Panc1 (cell line): ENCODE data around the gene MAGI1. TPM values are rescaled to one million over a fixed set of nuclear protein-coding genes. Genes with fewer than 3 reads are reported as not detected.

Experiments
- ATAC-seq: fragments of 200-7000 bp; cut with Tn5 transposase; 2 replicates; pipeline ENCODE4 v1.9.1; 2020; ENCODE audit warnings: mild to moderate bottlenecking, moderate library complexity
- BruUV-seq: library from RNA; stranded (reverse); fragments of 400-500 nt; replicated peaks from 2 replicates; lab custom pipeline; 2021; lab: Mats Ljungman, UMichigan
- CTCF ChIA-PET: fragments of 300-600 bp; sonication (Branson Sonifier 250); formaldehyde crosslinking; loops from one replicate; lab custom pipeline; 2022; ENCODE audit warnings: antibody characterized with exemption; lab: Charles Lee
- POLR2A ChIA-PET: fragments of 300-600 bp; sonication (Branson Sonifier 250); formaldehyde crosslinking; loops from one replicate; lab custom pipeline; 2022; ENCODE audit warnings: antibody characterized with exemption; lab: Charles Lee
- DNase-seq: peaks from one replicate; pipeline ENCODE4 v3.0.0-alpha.2; 2010; ENCODE audit warnings: low read depth, low spot score
- H3K27ac ChIP-seq: 2 replicates; pipeline ENCODE4 v1.5.1; 2011; ENCODE audit warnings: mild to moderate bottlenecking, low read length, inconsistent platforms
- H3K27me3 ChIP-seq: fragments of 200-500 bp; sonication (Bioruptor generic); 2 replicates; pipeline ENCODE4 v1.6.0; 2014; ENCODE audit warnings: low read length, inconsistent platforms; ENCODE audit not compliant: control insufficient read depth, insufficient read depth
- H3K36me3 ChIP-seq: fragments of 200-500 bp; sonication (Bioruptor generic); 2 replicates; pipeline ENCODE4 v1.5.1; 2014; ENCODE audit warnings: inconsistent platforms, mild to moderate bottlenecking, low read length, moderate library complexity; ENCODE audit not compliant: control insufficient read depth, insufficient read depth
- H3K4me1 ChIP-seq: 2 replicates; pipeline ENCODE4 v1.5.1; 2011; ENCODE audit warnings: inconsistent platforms, mild to moderate bottlenecking, low read length, moderate library complexity; ENCODE audit not compliant: control insufficient read depth, insufficient read depth
- H3K4me3 ChIP-seq, 2 experiments: 2 replicates each; pipeline ENCODE4 v1.5.1; 2011 to 2012; ENCODE audit warnings: low read depth in 2 of 2, low read length in 2 of 2, mild to moderate bottlenecking in 2 of 2, inconsistent platforms in 1 of 2, moderate library complexity in 1 of 2
- H3K9me3 ChIP-seq: fragments of 200-500 bp; sonication (Bioruptor generic); 2 replicates; pipeline ENCODE4 v1.5.1; 2014; ENCODE audit warnings: low read depth, mild to moderate bottlenecking, inconsistent platforms, low read length, moderate library complexity; ENCODE audit not compliant: control insufficient read depth, insufficient read depth
- POLR2AphosphoS5 ChIP-seq: IDR thresholded peaks from 2 replicates; pipeline ENCODE4 v1.6.1; 2012; ENCODE audit warnings: mild to moderate bottlenecking, low read depth, low read length, moderate library complexity
- SIN3A ChIP-seq: IDR thresholded peaks from 2 replicates; pipeline ENCODE4 v1.6.1; 2012; ENCODE audit warnings: low read depth, mild to moderate bottlenecking, low read length, moderate library complexity, borderline replicate concordance; ENCODE audit not compliant: insufficient read depth
- TCF7L2 ChIP-seq: IDR thresholded peaks from 2 replicates; pipeline ENCODE4 v1.6.1; 2011; ENCODE audit warnings: mild to moderate bottlenecking, low read depth, low read length, inconsistent platforms
- in situ Hi-C: cut with HindIII; loops from 2 replicates; pipeline ENCODE4 v1.10.0; 2016; ENCODE audit warnings: low sequenced_read_pairs, low pct_unique_long_range_greater_than_20kb
- intact Hi-C: fragments of 100-400 bp; cut with micrococcal nuclease; formaldehyde crosslinking; loops from one replicate; pipeline ENCODE4 v1.10.0; 2022; ENCODE audit not compliant: unreplicated experiment
- total RNA-seq: library from RNA; stranded (reverse); gene quantifications from one replicate; pipeline ENCODE4 v1.2.1, GENCODE V29; 2021; ENCODE audit not compliant: unreplicated experiment
- TF ChIP-seq, protein P1 (sequence below): fragments of 450-650 bp; IDR thresholded peaks from 2 replicates; pipeline ENCODE4 v1.5.1; 2017; ENCODE audit warnings: mild to moderate bottlenecking
- TF ChIP-seq, protein P2 (sequence below), 2 experiments: IDR thresholded peaks; 2 replicates each; pipeline ENCODE4 v1.6.1; 2011 to 2012; ENCODE audit warnings: low read depth in 2 of 2, control low read depth in 1 of 2, low read length in 1 of 2, mild to moderate bottlenecking in 1 of 2, moderate library complexity in 1 of 2; ENCODE audit not compliant: insufficient read depth in 1 of 2

The MAGI1 gene
- total RNA-seq, 1 experiment from 2014 or later = 9.5 TPM

DNA sequence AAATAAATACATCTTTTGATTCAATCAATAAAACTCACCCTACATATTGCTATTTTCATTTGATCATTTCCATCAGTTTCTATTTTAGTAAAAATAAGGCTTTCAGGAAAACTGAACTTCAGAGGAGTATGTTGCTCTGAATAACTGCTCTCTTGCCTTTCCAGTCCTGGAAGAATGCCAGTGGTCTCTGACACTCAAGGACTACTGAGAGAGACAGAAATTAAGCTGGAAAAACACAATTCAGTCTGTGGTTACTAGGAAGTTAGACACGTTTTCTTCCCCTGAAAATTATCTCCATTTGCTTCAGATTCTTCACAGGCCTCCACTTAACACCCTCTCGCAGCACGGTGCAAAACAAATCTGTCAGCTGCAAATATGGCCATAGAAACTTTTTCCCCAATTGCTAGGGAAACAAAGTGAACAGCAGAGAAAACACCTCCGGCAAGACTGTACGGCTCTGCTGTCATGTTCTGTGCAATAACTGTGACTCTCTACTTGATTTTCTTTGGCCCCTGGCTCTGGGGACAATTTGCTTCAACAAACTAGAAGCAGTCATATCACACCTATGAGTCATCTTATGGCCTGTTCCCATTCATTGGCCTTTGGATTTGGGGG, 353.0 kb downstream of the MAGI1 start:
- H3K27ac ChIP-seq = no peak overlapping the region
- POLR2A ChIA-PET = no interaction called here
- H3K27me3 ChIP-seq = no peaks in the 10 kb centered on the region
- no peaks in the 10 kb centered on the region for H3K36me3 ChIP-seq
- BruUV-seq = no TSS peak
- no peak overlapping the region for H3K4me3 ChIP-seq
- H3K9me3 ChIP-seq = no peaks in the 10 kb centered on the region
- TF ChIP-seq, protein P1, sequence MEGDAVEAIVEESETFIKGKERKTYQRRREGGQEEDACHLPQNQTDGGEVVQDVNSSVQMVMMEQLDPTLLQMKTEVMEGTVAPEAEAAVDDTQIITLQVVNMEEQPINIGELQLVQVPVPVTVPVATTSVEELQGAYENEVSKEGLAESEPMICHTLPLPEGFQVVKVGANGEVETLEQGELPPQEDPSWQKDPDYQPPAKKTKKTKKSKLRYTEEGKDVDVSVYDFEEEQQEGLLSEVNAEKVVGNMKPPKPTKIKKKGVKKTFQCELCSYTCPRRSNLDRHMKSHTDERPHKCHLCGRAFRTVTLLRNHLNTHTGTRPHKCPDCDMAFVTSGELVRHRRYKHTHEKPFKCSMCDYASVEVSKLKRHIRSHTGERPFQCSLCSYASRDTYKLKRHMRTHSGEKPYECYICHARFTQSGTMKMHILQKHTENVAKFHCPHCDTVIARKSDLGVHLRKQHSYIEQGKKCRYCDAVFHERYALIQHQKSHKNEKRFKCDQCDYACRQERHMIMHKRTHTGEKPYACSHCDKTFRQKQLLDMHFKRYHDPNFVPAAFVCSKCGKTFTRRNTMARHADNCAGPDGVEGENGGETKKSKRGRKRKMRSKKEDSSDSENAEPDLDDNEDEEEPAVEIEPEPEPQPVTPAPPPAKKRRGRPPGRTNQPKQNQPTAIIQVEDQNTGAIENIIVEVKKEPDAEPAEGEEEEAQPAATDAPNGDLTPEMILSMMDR = no peak
- TF ChIP-seq POLR2AphosphoS5 (no peak), TCF7L2 (no peak), SIN3A (no peak)
- TF ChIP-seq, protein P2, sequence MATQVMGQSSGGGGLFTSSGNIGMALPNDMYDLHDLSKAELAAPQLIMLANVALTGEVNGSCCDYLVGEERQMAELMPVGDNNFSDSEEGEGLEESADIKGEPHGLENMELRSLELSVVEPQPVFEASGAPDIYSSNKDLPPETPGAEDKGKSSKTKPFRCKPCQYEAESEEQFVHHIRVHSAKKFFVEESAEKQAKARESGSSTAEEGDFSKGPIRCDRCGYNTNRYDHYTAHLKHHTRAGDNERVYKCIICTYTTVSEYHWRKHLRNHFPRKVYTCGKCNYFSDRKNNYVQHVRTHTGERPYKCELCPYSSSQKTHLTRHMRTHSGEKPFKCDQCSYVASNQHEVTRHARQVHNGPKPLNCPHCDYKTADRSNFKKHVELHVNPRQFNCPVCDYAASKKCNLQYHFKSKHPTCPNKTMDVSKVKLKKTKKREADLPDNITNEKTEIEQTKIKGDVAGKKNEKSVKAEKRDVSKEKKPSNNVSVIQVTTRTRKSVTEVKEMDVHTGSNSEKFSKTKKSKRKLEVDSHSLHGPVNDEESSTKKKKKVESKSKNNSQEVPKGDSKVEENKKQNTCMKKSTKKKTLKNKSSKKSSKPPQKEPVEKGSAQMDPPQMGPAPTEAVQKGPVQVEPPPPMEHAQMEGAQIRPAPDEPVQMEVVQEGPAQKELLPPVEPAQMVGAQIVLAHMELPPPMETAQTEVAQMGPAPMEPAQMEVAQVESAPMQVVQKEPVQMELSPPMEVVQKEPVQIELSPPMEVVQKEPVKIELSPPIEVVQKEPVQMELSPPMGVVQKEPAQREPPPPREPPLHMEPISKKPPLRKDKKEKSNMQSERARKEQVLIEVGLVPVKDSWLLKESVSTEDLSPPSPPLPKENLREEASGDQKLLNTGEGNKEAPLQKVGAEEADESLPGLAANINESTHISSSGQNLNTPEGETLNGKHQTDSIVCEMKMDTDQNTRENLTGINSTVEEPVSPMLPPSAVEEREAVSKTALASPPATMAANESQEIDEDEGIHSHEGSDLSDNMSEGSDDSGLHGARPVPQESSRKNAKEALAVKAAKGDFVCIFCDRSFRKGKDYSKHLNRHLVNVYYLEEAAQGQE (IDR thresholded peaks at IDR 0.05; ENCODE audit: insufficient read depth in 1 of 2, low read depth in 2 of 2, low read length in 1 of 2) = no peak
- CTCF ChIA-PET = no interaction called here
- ATAC-seq (no peak), DNase-seq (no peak)
- H3K4me1 ChIP-seq = no peaks in the 10 kb centered on the region
- intact Hi-C loops = no loop called here
- in situ Hi-C loops = no loop called here

DNA sequence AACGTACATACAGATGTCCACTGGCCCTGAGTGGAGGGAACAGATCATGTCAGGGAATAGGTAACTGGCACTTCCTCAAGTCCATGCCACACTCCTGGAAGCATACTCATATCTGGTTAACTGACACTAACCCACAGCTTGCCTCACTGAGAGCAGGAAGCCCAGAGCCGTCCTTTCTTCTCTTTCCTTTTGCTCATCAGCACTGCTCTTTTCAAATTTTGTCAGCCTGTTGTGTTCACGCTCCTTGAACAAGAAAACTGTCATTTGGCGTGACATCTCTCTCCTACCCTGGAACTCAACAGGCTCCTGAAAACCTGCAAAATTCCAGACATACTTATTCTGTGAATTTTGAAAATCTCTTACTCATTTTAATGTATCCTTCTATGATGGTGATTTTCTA, 360.2 kb downstream of the MAGI1 start:
- Histone ChIP-seq H3K4me3 (no peak overlapping the region), H3K27ac (no peak overlapping the region), H3K4me1 (no peaks in the 10 kb centered on the region), H3K36me3 (no peaks in the 10 kb centered on the region), H3K9me3 (no peaks in the 10 kb centered on the region), H3K27me3 (no peaks in the 10 kb centered on the region)
- ATAC-seq = no peak
- CTCF ChIA-PET = no interaction called here
- in situ Hi-C loops = no loop called here
- POLR2A ChIA-PET = no interaction called here
- DNase-seq = no peak
- no TSS peak for BruUV-seq
- intact Hi-C loops = loop anchor here (10.0 kb wide), 1 partner anchor 234 kb away; no protein-coding TSS in a partner anchor
- TF ChIP-seq SIN3A (no peak), POLR2AphosphoS5 (no peak), TCF7L2 (no peak)
- TF ChIP-seq, protein P2 (IDR thresholded peaks at IDR 0.05; ENCODE audit: insufficient read depth in 1 of 2, low read depth in 2 of 2, low read length in 1 of 2) = no peak
- TF ChIP-seq, protein P1 = no peak
